Central memory CD4-positive, alpha-beta T cell (primary cell): ENCODE data around the gene TBC1D21.

Experiments
- DNase-seq: peaks from one replicate; pipeline ENCODE4 v3.0.0; 2022
- total RNA-seq, 3 experiments: gene quantifications; one replicate each; lab custom pipeline; 2026; lab: John Stamatoyannopoulos, UW

TBC1D21 gene, protein sequence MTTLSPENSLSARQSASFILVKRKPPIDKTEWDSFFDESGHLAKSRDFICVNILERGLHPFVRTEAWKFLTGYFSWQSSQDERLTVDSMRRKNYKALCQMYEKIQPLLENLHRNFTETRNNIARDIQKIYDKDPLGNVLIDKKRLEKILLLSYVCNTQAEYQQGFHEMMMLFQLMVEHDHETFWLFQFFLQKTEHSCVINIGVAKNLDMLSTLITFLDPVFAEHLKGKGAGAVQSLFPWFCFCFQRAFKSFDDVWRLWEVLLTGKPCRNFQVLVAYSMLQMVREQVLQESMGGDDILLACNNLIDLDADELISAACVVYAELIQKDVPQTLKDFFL
- 0 reads per million in 3 experiments for total RNA-seq

GRCh38 chr15:73873456-73873855 is at the start of gene TBC1D21:
Gene TBC1D21, plus strand, starts transcription at chr15:73873564. Its CDS starts 146 bp downstream, at chr15:73873710.
- DNase-seq: no peak

DNA sequence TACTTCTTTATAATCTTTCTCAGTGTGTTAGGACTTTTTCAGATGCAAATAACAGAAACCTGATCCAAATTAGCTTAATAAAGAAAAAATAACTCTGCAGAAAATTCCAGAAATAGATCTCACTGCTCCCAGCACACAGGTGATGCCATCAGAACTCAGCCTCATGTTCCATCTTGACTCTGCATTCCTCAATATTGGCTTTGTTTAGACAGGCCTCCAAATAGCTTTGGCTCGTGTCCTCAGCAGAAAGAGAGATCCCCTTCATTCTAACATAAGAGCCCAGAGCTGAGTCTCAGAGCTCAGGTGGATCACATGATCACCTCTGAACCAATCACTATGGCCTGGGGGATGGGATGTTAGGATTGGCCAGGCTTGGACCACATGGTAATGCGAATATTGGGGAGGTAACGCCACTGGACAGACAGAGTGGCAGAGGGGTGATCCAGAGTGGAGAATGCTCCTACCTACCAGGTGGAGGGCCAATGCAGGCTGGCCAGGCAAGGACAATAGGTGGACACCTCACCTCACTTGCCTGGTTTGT is 46.6 kb upstream of the TBC1D21 start:
- no peak for DNase-seq

DNA sequence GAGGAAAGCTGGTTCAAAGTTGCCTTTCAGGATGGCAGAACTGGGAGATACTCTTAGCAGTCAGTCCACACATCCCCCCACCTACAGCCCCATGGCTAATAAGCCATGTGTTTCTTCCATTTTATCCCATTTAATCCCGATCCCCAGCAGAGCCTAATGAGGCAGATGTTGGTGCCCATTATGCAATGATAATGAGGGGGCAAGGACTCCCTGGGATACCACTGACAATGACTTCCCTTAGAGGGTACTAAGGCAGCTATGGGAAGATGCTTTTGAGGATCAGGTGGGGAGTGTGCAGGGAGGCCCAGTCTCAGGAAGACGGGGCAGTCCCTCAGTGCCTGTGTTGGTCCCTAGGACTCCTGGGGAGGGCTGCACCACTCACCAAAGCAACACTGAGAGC is 43.8 kb upstream of the TBC1D21 start:
- DNase-seq: no peak

GRCh38 chr15:73832657-73833056 is 40.7 kb upstream of the TBC1D21 start:
- no peak for DNase-seq

DNA sequence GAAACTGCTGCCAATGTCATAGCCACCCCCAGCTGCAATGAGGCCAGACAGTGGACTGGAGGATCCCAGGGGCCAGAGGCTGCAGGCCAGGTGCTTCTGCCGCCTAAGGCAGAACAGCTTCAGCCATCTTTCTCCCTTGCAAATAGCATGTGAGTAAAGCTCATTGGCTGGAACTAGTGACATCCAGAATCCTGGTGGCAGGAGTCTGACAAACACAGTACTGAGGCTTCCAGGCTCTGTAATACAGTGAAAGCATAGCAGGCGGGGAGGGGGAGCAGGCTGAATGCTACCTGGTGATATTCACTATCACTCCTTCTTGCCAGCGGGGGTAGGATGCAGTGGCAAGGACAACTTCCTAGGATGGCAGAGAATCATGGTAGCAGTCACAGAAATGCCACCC is 36.5 kb upstream of the TBC1D21 start:
- no peak for DNase-seq

DNA sequence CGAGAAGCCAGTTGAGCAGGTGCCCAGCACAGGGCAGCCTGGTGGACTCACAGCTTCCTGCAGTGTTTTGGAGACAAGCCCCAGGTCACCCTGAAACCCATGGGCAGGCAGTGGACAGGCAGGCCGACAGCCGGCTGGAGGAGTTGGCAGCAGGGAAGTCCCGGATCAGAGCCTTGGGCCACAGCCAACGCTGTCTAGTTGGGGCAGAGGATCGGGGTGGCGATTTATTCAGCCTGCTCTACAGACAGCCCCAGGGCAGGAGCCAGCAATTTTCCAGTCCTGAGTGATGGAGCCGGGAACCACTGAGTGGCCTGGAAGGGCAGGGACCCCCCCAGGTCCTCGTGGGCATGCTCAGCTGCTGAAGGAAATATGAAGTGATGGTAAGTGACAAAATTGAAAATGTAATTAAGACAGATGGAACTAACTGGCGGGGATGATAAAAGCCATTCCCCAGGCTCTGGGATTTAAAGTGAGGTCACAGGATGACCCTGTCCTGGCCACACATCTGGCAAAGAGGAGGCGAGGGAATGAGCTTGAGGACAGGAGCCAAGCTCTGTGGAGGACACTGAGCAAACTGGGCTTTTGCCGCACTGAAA is 34.4 kb upstream of the TBC1D21 start:
- DNase-seq: no peak

DNA sequence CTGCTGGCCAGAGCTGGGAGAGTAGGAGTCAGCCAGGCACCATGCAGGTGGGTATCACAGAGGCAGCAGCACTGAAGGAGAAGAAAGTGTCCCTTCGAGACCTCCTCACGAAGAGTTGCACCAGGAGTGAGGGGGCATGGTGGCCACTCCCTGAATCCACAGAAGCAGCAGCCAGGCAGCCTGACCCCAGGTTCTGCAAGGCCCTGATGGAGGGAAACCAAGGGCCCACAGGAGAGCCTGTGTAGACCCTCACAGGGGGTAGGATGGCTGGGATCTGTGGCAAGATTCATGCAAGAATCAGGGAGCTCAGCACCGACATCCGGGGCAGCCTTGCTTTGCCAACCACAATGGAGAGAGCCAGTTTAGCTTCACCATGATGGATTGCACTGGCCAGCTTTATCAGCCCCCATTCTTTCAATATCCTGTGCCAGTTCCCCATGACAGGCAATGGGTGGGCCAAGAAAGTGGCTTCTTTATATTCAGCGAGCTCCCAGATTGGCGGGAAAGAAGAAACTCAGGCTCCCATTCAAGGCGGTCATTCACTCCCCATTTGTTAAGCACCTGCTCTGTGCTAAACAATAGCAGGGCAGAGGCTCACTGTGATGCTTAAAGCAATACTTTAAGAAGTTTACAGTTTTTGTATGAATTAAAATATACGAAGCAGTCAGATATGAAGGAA is 33.5 kb upstream of the TBC1D21 start:
- no peak for DNase-seq

- DNase-seq: no peak
These were observed 32.6 kb upstream of the TBC1D21 start for GRCh38 chr15:73840771-73841170.

- DNase-seq: no peak
These were observed 31.3 kb upstream of the TBC1D21 start for GRCh38 chr15:73841756-73842725.

DNA sequence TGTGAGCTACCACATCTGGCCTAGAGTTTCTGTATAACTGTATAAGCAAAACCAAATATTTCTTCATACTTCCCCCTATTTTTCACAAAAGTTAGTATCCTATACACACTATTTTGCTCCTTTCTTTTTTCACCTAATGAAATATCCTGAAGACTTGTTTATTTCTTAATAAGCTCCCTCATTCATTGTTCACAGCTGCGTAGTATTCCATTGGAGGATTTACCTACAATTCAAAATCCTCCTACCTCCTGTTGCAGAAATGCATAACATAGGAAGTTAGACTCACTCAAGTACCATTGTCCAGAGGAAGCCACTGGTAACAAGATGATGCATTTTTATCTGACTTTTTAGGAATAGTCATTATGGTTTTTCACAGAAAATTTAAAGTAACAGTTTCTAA is 29.6 kb upstream of the TBC1D21 start:
- DNase-seq: no peak

GRCh38 chr15:73844356-73844755 is 29.0 kb upstream of the TBC1D21 start:
- DNase-seq: no peak

- DNase-seq: no peak
These were observed 27.9 kb upstream of the TBC1D21 start for GRCh38 chr15:73845507-73845906.

DNA sequence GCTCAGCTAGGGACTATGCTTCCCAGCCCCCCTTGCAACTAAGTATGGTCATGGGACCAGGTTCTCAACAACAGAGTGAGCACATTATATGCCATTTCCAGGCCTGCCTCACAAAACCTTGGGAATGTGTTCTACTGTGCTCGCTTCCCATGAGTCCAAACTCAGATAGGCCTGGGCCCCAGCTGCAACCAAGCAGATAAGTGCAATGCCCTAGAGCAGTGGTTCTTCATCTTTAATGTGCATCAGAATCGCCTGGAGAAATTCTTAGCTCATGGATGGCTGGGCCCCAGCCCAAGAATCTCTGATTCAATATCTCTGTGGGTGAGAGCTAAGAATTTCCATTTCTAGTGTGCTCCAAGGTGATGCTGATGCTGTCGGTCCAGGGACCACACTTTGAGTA is 27.5 kb upstream of the TBC1D21 start:
- no peak for DNase-seq

DNA sequence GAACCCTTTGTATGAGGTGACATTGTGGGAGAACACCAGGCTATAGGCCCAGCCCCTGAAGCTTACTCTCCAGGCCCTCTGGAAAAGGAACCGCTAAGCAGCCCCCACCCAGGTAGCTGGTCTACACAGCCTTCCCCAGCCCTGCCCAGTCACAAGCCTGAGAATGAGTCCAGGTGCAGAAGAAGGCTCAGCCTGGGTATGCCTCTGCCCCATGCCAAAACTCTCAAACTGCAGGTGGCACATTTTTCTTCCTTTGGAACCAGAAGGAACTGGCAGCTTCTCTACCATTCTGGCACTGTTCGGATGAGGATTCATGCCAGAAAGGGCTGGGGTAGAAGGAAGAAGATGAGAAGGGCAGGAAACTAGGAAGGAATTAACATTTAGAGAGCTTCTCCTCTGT is 23.7 kb upstream of the TBC1D21 start:
- DNase-seq: no peak

DNA sequence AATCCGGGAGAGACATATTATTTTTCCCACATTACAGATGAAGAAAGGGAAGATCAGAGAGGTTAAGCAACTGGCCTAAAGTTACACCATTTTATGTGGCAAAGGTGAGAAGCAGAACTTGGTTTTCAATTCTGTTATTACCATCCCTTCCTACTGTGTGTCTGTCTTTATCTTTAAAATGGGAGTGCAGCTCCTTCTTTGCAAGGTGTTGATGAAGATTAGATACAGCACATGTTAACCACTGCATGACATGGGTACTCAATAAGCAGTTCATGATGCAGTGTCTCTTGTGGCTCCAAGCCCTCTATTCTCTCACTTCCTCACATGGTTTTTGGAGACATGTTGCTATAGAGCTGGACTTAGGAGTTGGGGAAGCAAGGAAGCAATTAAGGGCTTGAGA is 23.1 kb upstream of the TBC1D21 start:
- no peak for DNase-seq

GRCh38 chr15:73851689-73852088 is 21.7 kb upstream of the TBC1D21 start:
- DNase-seq: no peak

GRCh38 chr15:73852507-73852906 is 20.9 kb upstream of the TBC1D21 start:
- no peak for DNase-seq

DNA sequence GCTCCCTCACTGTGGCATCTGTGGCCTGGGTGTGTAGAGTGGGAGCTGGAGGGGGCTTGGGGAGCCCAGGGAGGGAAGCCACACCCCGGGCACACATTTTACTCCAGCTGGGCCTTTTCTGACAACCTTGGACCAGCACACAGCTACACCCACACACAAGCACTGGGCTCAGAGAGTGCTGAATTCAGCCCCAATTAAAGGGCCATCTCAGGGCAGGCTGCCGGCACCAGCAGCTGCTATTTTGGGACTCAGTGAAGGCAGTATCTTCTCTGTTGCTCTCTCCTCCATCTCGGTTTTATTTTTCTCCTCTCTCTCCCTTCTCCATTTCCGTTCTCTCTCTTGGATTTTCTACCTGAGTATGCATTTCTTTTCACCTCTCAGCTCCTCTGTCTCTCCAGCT is 19.1 kb upstream of the TBC1D21 start:
- DNase-seq: no peak

- DNase-seq: no peak
These were observed 16.7 kb upstream of the TBC1D21 start for GRCh38 chr15:73856458-73857192.

- no peak for DNase-seq
These were observed 16.0 kb upstream of the TBC1D21 start for GRCh38 chr15:73857193-73857920.

DNA sequence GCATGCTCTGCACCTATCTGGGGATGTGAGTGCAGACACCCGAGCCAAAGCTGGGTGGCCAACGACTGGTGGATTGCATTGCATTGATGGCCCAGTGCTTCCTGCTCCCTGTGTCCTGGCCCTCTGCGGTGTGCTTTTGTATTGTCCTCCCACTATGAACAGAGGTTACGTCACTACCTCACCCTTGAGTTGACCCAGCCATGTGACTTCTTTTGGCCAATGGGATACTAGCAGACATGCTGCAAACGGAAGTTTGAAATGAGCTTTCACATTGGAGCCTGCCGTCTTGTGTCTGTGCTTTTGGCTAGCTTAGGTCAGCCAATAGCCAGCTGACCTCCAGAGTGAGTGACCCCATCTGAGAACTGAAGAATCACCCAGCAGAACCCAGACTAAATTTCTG is 15.3 kb upstream of the TBC1D21 start:
- no peak for DNase-seq
